Hepatocyte (in vitro differentiated cells): Measurements from ENCODE around the gene FAM90A1.
"Not testable (repeated sequence)": the region's sequence is repeated elsewhere in the genome, so short reads cannot be mapped to it uniquely, and the experiment has no call there.

Experiments
- EZH2 ChIP-seq: fragments of 200-600 bp; sonication (generic); IDR thresholded peaks from 2 replicates; pipeline ENCODE4 v1.6.1; 2016; ENCODE audit warnings: antibody characterized with exemption, mild to moderate bottlenecking, borderline replicate concordance
- EZH2phosphoT487 ChIP-seq: fragments of 200-600 bp; sonication (generic); IDR thresholded peaks from one replicate; pipeline ENCODE4 v1.6.1; 2018; ENCODE audit warnings: antibody characterized with exemption, mild to moderate bottlenecking, low read depth, moderate library complexity; ENCODE audit not compliant: unreplicated experiment, severe bottlenecking
- TF ChIP-seq, protein P1 (sequence below): fragments of 200-600 bp; sonication (generic); IDR thresholded peaks from 2 replicates; pipeline ENCODE4 v1.5.1; 2016; ENCODE audit warnings: antibody characterized with exemption, mild to moderate bottlenecking; ENCODE audit not compliant: poor library complexity

DNA sequence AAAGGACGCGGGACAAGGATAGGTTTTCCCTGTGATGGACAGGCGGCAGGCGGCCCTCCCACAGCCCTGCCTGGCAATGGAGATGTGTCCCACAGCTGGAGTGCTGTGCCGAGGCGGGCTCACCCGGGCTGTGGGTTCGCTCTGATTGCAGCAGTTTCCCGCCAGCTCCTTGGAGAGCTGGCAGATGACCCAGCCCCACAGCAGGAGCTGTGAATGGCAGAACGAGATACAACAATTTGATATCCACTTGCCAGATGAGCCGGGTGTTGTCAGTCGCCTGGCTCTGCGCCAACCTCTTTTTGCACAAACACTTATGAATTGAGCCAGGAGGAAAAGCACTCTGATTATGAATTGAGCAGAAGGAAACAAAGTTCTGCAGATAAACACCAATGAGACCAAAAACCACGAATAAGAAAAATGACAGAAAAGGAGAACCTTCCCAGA lies 33.7 kb upstream of the FAM90A1 start:
- TF ChIP-seq, protein P1, sequence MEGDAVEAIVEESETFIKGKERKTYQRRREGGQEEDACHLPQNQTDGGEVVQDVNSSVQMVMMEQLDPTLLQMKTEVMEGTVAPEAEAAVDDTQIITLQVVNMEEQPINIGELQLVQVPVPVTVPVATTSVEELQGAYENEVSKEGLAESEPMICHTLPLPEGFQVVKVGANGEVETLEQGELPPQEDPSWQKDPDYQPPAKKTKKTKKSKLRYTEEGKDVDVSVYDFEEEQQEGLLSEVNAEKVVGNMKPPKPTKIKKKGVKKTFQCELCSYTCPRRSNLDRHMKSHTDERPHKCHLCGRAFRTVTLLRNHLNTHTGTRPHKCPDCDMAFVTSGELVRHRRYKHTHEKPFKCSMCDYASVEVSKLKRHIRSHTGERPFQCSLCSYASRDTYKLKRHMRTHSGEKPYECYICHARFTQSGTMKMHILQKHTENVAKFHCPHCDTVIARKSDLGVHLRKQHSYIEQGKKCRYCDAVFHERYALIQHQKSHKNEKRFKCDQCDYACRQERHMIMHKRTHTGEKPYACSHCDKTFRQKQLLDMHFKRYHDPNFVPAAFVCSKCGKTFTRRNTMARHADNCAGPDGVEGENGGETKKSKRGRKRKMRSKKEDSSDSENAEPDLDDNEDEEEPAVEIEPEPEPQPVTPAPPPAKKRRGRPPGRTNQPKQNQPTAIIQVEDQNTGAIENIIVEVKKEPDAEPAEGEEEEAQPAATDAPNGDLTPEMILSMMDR, result not testable (repeated sequence)
- not testable (repeated sequence) for TF ChIP-seq EZH2phosphoT487, EZH2
